Measurements from ENCODE around the gene TLX1.

DNA sequence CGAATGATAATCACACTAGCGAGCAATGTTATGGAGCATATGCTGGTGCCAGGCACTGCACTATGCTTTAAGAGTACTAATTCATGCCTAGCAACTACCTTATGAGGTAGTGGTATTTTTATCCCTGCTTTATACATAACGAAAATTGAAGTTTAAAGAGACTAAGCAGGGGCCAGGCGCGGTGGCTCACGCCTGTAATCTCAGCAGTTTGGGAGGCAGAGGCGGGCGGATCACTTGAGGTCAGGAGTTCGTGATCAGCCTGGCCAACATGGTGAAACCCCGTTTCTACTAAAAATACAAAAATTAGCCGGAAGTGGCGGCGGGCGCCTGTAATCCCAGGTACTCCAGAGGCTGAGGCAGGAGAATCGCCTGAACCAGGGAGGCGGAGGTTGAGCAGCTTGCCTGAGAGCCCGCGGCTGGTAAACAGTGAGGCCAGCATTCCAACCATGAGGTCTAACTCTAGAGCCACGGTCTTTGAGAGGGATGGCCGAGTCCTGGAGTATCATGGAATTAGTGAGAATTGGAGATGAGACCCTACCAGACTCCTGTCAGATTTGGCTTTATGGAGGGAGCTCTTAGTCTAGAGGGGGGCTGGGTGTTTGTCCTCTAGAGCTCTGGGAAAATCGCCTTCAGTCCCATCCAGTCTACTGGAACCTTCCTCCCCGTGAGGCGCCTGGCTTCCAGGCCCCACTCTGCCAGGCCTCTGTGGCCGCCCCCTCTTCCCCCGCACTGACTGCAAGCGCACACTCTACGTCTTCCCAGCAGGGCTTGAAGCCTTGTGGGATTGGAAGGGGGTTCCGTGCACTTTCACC lies 11.6 kb downstream of the TLX1 start:
- TF ChIP-seq POLR2A (IDR thresholded peaks at IDR 0.05; ENCODE audit: low read length) (no peak), GATA1 (IDR thresholded peaks at IDR 0.05; ENCODE audit: low read depth, low read length) (no peak)

Measured in erythroblast (primary cell).